ENCODE measurements around the gene TREML4. TPM values are rescaled to one million over a fixed set of nuclear protein-coding genes. Genes with fewer than 3 reads are reported as not detected.

Gene TREML4
- total RNA-seq, 1 donor from 2014 or later: not detected

DNA sequence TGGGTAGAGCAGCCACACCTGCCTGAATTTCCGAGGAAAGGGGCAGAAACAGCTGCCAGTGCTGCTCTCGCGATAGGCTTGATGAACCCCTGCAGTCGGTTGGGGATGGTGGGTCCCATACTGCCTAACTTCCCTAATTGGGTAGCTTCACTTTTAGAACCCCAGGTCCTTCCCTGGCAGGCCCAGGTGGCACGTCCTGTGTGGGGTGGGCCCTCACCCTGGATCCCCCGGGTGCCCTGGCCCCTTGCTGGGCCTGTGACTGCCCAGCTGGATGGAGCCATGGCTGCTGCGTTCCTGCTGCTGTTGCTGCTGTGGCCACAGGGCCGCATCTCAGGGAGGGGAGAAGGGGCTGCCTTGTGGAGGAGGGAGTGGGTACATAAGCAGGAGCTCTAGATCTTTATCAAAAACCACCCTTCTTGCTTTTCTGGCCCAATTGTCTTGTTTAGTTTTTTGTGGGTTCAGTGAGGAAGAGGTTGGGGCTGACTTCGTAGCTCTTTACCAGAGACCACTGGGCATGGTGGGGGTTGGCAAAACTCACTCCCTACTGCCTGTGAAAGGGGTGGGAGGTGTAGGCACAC is 19.2 kb downstream of the TREML4 start:
- H3K36me3 Mint-ChIP-seq (ENCODE audit: unreplicated experiment): no peaks in the 10 kb centered on the region
- H3K27me3 Mint-ChIP-seq (ENCODE audit: unreplicated experiment): peaks cover 2% of the 10 kb centered on the region
- peaks cover 3% of the 10 kb centered on the region for H3K9me3 Mint-ChIP-seq (ENCODE audit: unreplicated experiment)
- H3K4me3 Mint-ChIP-seq (ENCODE audit: unreplicated experiment): no peak overlapping the region
- no peaks in the 10 kb centered on the region for H3K4me1 Mint-ChIP-seq (ENCODE audit: low read depth, unreplicated experiment)
- H3K27ac Mint-ChIP-seq (ENCODE audit: unreplicated experiment): no peak overlapping the region
- no peak for DNase-seq
- TF ChIP-seq, protein P1, sequence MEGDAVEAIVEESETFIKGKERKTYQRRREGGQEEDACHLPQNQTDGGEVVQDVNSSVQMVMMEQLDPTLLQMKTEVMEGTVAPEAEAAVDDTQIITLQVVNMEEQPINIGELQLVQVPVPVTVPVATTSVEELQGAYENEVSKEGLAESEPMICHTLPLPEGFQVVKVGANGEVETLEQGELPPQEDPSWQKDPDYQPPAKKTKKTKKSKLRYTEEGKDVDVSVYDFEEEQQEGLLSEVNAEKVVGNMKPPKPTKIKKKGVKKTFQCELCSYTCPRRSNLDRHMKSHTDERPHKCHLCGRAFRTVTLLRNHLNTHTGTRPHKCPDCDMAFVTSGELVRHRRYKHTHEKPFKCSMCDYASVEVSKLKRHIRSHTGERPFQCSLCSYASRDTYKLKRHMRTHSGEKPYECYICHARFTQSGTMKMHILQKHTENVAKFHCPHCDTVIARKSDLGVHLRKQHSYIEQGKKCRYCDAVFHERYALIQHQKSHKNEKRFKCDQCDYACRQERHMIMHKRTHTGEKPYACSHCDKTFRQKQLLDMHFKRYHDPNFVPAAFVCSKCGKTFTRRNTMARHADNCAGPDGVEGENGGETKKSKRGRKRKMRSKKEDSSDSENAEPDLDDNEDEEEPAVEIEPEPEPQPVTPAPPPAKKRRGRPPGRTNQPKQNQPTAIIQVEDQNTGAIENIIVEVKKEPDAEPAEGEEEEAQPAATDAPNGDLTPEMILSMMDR (IDR thresholded peaks at IDR 0.05; ENCODE audit: partially characterized antibody, unreplicated experiment): no peak

GRCh38 chr6:41247882-41248705 is 19.9 kb downstream of the TREML4 start:
- H3K4me3 Mint-ChIP-seq (ENCODE audit: unreplicated experiment): no peak overlapping the region
- DNase-seq: no peak
- no peak overlapping the region for H3K27ac Mint-ChIP-seq (ENCODE audit: unreplicated experiment)
- no peaks in the 10 kb centered on the region for H3K27me3 Mint-ChIP-seq (ENCODE audit: unreplicated experiment)
- H3K4me1 Mint-ChIP-seq (ENCODE audit: low read depth, unreplicated experiment): no peaks in the 10 kb centered on the region
- TF ChIP-seq, protein P1 (IDR thresholded peaks at IDR 0.05; ENCODE audit: partially characterized antibody, unreplicated experiment): no peak
- peaks cover 4% of the 10 kb centered on the region for H3K9me3 Mint-ChIP-seq (ENCODE audit: unreplicated experiment)
- no peaks in the 10 kb centered on the region for H3K36me3 Mint-ChIP-seq (ENCODE audit: unreplicated experiment)

DNA sequence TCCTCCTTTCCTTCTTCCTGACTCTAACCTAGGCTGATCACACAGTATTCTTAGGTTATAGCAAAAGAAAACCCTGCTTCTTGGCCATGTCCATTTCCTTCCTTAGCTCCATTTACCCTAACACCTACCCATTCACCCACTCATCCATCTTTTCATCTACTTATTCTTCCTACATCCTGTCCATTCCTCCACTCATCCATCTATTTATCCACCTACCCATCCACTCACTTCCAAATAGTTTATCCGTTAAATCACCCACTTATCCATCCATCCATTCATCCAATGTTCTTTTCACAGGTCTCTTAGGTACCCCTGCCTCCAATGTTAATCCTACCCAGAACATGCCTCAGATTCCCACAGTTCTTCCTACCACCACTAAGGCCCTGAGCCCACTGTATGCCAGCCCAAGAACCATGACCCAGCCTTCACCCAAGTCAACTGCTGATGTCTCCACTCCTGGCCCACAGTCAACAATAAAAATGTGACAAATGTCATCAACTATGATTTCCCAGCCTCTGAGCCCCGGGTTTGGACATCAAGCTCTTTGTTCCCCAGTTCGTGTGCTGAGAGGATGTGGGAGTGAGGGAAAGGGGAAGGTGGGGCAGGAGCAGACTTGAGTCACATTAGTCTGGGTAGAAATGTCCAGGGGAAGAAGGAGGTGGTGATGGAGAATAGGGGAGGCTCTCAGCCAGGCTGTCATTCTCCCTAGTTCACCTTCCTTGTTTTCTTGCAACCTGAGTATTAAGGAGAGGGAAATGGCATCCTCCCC is 24.4 kb downstream of the TREML4 start:
- DNase-seq: no peak
- Mint-ChIP-seq H3K27ac (ENCODE audit: unreplicated experiment) (no peak overlapping the region), H3K27me3 (ENCODE audit: unreplicated experiment) (no peaks in the 10 kb centered on the region), H3K4me3 (ENCODE audit: unreplicated experiment) (no peak overlapping the region), H3K4me1 (ENCODE audit: low read depth, unreplicated experiment) (no peaks in the 10 kb centered on the region), H3K9me3 (ENCODE audit: unreplicated experiment) (peaks cover 2% of the 10 kb centered on the region), H3K36me3 (ENCODE audit: unreplicated experiment) (peaks cover 1% of the 10 kb centered on the region)
- TF ChIP-seq, protein P1 (IDR thresholded peaks at IDR 0.05; ENCODE audit: partially characterized antibody, unreplicated experiment): no peak

DNA sequence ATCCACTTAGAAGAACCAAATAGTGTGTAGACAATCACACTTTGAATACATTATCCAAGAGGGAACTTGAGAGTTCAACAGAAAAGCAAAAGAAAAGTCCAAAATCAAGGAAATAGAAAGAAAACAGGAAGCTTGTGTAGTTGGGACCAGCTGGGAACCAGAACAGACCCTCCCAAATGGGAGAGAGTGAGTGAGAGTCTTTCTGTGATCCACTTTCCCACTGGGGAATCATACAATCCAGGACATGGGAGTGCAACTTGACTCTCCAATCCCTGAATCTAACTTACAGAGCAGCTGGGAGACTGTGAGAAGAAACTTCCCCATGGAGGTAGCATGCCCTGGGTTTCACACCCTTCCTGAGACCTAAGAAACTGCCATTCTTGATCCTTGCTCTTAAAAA is 27.0 kb downstream of the TREML4 start:
- peaks cover 19% of the 10 kb centered on the region for H3K36me3 Mint-ChIP-seq (ENCODE audit: unreplicated experiment)
- TF ChIP-seq, protein P1 (IDR thresholded peaks at IDR 0.05; ENCODE audit: partially characterized antibody, unreplicated experiment): no peak
- DNase-seq: no peak
- no peak overlapping the region for H3K27ac Mint-ChIP-seq (ENCODE audit: unreplicated experiment)
- no peaks in the 10 kb centered on the region for H3K27me3 Mint-ChIP-seq (ENCODE audit: unreplicated experiment)
- H3K9me3 Mint-ChIP-seq (ENCODE audit: unreplicated experiment): peaks cover 6% of the 10 kb centered on the region
- H3K4me3 Mint-ChIP-seq (ENCODE audit: unreplicated experiment): no peak overlapping the region
- H3K4me1 Mint-ChIP-seq (ENCODE audit: low read depth, unreplicated experiment): no peaks in the 10 kb centered on the region
